GM23338 (cell line): ENCODE data around the gene PRAF2.

Source experiments
- CTCF ChIP-seq, 2 experiments: fragments of 200-600 bp in 1 of 2; sonication (generic) in 1 of 2; conservative IDR thresholded peaks; 2 replicates each; pipeline versions ENCODE4 v1.5.1 to v1.6.1; 2016 to 2017; ENCODE audit warnings: antibody characterized with exemption in 2 of 2, low read depth in 2 of 2, mild to moderate bottlenecking in 2 of 2, moderate library complexity in 1 of 2
- EZH2 ChIP-seq: fragments of 200-600 bp; sonication (generic); IDR thresholded peaks from one replicate; pipeline ENCODE4 v1.8.0; 2017; ENCODE audit warnings: antibody characterized with exemption, mild to moderate bottlenecking, low read depth; ENCODE audit not compliant: unreplicated experiment
- JUNB ChIP-seq: IDR thresholded peaks from one replicate; pipeline ENCODE4 v1.6.1; 2016; ENCODE audit warnings: antibody characterized with exemption; ENCODE audit not compliant: unreplicated experiment
- POLR2AphosphoS5 ChIP-seq: IDR thresholded peaks from 2 replicates; pipeline ENCODE4 v1.6.1; 2016; ENCODE audit warnings: antibody characterized with exemption, low read depth
- TF ChIP-seq, protein P1 (sequence below): IDR thresholded peaks from one replicate; pipeline ENCODE4 v1.6.1; 2018; ENCODE audit warnings: antibody characterized with exemption; ENCODE audit not compliant: unreplicated experiment

GRCh38 chrX:49111791-49112190, 38.0 kb upstream of the PRAF2 start:
- TF ChIP-seq CTCF (conservative IDR thresholded peaks at IDR 0.05; ENCODE audit: low read depth in 2 of 2) (no peak), JUNB (no peak), POLR2AphosphoS5 (no peak), EZH2 (no peak)
- TF ChIP-seq, protein P1, sequence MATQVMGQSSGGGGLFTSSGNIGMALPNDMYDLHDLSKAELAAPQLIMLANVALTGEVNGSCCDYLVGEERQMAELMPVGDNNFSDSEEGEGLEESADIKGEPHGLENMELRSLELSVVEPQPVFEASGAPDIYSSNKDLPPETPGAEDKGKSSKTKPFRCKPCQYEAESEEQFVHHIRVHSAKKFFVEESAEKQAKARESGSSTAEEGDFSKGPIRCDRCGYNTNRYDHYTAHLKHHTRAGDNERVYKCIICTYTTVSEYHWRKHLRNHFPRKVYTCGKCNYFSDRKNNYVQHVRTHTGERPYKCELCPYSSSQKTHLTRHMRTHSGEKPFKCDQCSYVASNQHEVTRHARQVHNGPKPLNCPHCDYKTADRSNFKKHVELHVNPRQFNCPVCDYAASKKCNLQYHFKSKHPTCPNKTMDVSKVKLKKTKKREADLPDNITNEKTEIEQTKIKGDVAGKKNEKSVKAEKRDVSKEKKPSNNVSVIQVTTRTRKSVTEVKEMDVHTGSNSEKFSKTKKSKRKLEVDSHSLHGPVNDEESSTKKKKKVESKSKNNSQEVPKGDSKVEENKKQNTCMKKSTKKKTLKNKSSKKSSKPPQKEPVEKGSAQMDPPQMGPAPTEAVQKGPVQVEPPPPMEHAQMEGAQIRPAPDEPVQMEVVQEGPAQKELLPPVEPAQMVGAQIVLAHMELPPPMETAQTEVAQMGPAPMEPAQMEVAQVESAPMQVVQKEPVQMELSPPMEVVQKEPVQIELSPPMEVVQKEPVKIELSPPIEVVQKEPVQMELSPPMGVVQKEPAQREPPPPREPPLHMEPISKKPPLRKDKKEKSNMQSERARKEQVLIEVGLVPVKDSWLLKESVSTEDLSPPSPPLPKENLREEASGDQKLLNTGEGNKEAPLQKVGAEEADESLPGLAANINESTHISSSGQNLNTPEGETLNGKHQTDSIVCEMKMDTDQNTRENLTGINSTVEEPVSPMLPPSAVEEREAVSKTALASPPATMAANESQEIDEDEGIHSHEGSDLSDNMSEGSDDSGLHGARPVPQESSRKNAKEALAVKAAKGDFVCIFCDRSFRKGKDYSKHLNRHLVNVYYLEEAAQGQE, result no peak
